ENCODE data around the gene PRELID3B.

Gene PRELID3B

DNA sequence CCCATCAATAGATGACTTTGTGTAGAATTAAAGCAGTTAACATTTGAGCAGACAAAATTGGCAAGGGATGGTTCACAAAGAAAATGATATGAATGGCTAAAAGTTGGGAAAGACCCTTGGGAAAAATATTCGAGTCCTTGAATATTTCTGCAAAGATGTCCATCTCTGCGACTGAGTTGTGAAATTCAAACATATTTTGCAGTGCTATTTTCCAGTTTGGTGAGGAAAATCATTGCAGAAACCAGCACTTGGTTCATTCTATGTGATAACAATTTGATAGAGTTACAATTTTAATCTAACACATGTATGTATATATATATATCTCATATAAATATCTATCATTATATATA, 6.1 kb upstream of the PRELID3B start:
- no peaks in the 10 kb centered on the region for H3K9me2 ChIP-seq (replicated peaks; ENCODE audit: control insufficient read depth, low read length)
- H3K4me3 ChIP-seq (ENCODE audit: low read length), result no peak overlapping the region
- peaks cover 13% of the 10 kb centered on the region for H3K4me1 ChIP-seq (ENCODE audit: control insufficient read depth, low read length)
- H3K9me3 ChIP-seq (ENCODE audit: control insufficient read depth, insufficient read depth, low read length), result no peaks in the 10 kb centered on the region
- peaks cover 7% of the 10 kb centered on the region for H3F3A ChIP-seq (ENCODE audit: control insufficient read depth, insufficient read depth)
- H3K4me2 ChIP-seq (ENCODE audit: low read length), result no peak overlapping the region
- peaks cover 32% of the 10 kb centered on the region for H3K27me3 ChIP-seq (ENCODE audit: control insufficient read depth, low read length)
- H3K27ac ChIP-seq (ENCODE audit: low read depth, low read length), result no peak overlapping the region
- H3K79me2 ChIP-seq (ENCODE audit: control insufficient read depth, low read length), result no peaks in the 10 kb centered on the region
- no peaks in the 10 kb centered on the region for H4K20me1 ChIP-seq (ENCODE audit: control insufficient read depth, insufficient read depth, low read depth, low read length)
- H3K36me3 ChIP-seq (ENCODE audit: control insufficient read depth, low read length), result no peaks in the 10 kb centered on the region
- no peak for TF ChIP-seq EZH2phosphoT487 (IDR thresholded peaks at IDR 0.05; ENCODE audit: borderline replicate concordance, low read length)
- TF ChIP-seq, protein P1, sequence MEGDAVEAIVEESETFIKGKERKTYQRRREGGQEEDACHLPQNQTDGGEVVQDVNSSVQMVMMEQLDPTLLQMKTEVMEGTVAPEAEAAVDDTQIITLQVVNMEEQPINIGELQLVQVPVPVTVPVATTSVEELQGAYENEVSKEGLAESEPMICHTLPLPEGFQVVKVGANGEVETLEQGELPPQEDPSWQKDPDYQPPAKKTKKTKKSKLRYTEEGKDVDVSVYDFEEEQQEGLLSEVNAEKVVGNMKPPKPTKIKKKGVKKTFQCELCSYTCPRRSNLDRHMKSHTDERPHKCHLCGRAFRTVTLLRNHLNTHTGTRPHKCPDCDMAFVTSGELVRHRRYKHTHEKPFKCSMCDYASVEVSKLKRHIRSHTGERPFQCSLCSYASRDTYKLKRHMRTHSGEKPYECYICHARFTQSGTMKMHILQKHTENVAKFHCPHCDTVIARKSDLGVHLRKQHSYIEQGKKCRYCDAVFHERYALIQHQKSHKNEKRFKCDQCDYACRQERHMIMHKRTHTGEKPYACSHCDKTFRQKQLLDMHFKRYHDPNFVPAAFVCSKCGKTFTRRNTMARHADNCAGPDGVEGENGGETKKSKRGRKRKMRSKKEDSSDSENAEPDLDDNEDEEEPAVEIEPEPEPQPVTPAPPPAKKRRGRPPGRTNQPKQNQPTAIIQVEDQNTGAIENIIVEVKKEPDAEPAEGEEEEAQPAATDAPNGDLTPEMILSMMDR (IDR thresholded peaks at IDR 0.05; ENCODE audit: low read depth, low read length, poor library complexity, severe bottlenecking), result no peak

DNA sequence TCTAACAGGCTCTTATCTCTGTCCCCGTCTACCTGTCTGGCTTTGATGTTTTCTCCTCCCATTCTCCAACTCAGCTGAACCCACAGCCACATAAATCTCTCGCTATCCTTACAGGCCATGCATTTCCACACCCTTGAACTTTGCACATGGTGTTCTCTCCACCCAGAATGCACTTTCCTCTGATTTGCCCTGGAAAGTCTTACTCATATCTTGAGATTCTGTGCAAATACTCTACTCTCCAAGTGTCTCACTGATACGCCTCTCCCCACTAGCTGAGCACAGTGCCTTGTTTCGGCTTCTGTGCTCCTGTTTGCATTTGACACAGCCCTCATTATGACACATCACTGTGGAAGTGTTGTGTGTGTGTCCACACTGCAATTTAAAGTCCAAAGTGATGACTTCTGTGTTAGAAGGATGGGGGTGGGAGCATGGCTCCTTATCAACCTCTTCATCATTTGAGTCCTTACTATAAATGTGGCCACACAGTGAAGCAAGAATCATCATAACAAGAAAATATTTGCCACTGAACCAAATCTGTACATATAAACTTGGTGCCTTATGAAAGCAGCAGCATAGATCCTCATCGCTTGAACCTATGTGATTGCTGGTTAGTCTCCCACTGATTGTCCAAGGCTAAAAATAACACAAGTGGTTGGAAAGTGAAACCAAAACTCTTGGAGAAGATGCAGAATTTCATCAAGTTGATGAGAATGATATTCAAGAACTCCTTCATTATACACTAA, 5.5 kb upstream of the PRELID3B start:
- TF ChIP-seq EZH2phosphoT487 (IDR thresholded peaks at IDR 0.05; ENCODE audit: borderline replicate concordance, low read length), result no peak
- TF ChIP-seq, protein P1 (IDR thresholded peaks at IDR 0.05; ENCODE audit: low read depth, low read length, poor library complexity, severe bottlenecking), result no peak
- Histone ChIP-seq H3K4me3 (ENCODE audit: low read length) (no peak overlapping the region), H3F3A (ENCODE audit: control insufficient read depth, insufficient read depth) (peaks cover 12% of the 10 kb centered on the region), H3K9me2 (replicated peaks; ENCODE audit: control insufficient read depth, low read length) (no peaks in the 10 kb centered on the region), H4K20me1 (ENCODE audit: control insufficient read depth, insufficient read depth, low read depth, low read length) (no peaks in the 10 kb centered on the region), H3K4me1 (ENCODE audit: control insufficient read depth, low read length) (peaks cover 18% of the 10 kb centered on the region), H3K36me3 (ENCODE audit: control insufficient read depth, low read length) (no peaks in the 10 kb centered on the region), H3K79me2 (ENCODE audit: control insufficient read depth, low read length) (peaks cover 3% of the 10 kb centered on the region), H3K27me3 (ENCODE audit: control insufficient read depth, low read length) (peaks cover 28% of the 10 kb centered on the region), H3K9me3 (ENCODE audit: control insufficient read depth, insufficient read depth, low read length) (no peaks in the 10 kb centered on the region), H3K27ac (ENCODE audit: low read depth, low read length) (no peak overlapping the region), H3K4me2 (ENCODE audit: low read length) (no peak overlapping the region)

DNA sequence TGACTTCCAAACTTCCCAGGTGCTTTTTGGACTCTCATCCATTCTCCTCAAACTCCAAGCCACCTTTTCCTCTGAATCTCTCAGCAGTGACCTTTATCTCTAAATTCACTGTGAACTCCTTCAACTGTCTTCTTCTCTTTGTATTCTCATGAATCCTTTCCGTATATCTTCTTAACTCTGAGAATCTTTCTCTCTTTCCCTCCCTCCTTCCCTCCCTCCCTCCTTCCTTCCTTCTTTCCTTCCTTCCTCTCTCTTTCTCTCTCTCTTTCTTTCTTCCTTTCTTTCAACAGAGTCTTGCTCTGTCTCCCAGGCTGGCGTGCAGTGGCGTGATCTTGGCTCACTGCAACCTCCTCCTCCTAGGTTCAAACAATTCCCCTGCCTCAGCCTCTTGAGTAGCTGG, 4.3 kb upstream of the PRELID3B start:
- Histone ChIP-seq H4K20me1 (ENCODE audit: control insufficient read depth, insufficient read depth, low read depth, low read length) (no peaks in the 10 kb centered on the region), H3K79me2 (ENCODE audit: control insufficient read depth, low read length) (peaks cover 14% of the 10 kb centered on the region), H3F3A (ENCODE audit: control insufficient read depth, insufficient read depth) (peaks cover 12% of the 10 kb centered on the region), H3K4me3 (ENCODE audit: low read length) (no peak overlapping the region), H3K4me2 (ENCODE audit: low read length) (no peak overlapping the region), H3K9me3 (ENCODE audit: control insufficient read depth, insufficient read depth, low read length) (no peaks in the 10 kb centered on the region), H3K27ac (ENCODE audit: low read depth, low read length) (no peak overlapping the region), H3K36me3 (ENCODE audit: control insufficient read depth, low read length) (peaks cover 6% of the 10 kb centered on the region), H3K4me1 (ENCODE audit: control insufficient read depth, low read length) (peaks cover 21% of the 10 kb centered on the region), H3K9me2 (replicated peaks; ENCODE audit: control insufficient read depth, low read length) (no peaks in the 10 kb centered on the region), H3K27me3 (ENCODE audit: control insufficient read depth, low read length) (peaks cover 17% of the 10 kb centered on the region)
- TF ChIP-seq EZH2phosphoT487 (IDR thresholded peaks at IDR 0.05; ENCODE audit: borderline replicate concordance, low read length), result no peak
- TF ChIP-seq, protein P1 (IDR thresholded peaks at IDR 0.05; ENCODE audit: low read depth, low read length, poor library complexity, severe bottlenecking), result no peak

All from DOHH2 (cell line).